SU-DHL-6 (cell line): ENCODE measurements around the gene WNT5A.

Experiments
- H2AFZ ChIP-seq: fragments of 200-600 bp; sonication (generic); 2 replicates; pipeline ENCODE4 v1.6.1; 2014; ENCODE audit warnings: low read depth, mild to moderate bottlenecking, moderate library complexity, mixed read lengths, antibody characterized with exemption, low read length; ENCODE audit not compliant: severe bottlenecking
- H3F3A ChIP-seq: fragments of 200-600 bp; shearing (Covaris generic); 2 replicates; pipeline ENCODE4 v1.6.0; 2016; ENCODE audit warnings: antibody characterized with exemption, mild to moderate bottlenecking; ENCODE audit not compliant: insufficient read depth
- H3K27ac ChIP-seq: fragments of 200-600 bp; sonication (generic); 2 replicates; pipeline ENCODE4 v1.5.1; 2016; ENCODE audit warnings: low read depth, mild to moderate bottlenecking, low read length, moderate library complexity, mixed read lengths
- H3K27me3 ChIP-seq: fragments of 200-600 bp; sonication (generic), shearing (Covaris generic); 2 replicates; pipeline ENCODE4 v1.6.0; 2014; ENCODE audit warnings: mild to moderate bottlenecking, low read length
- H3K36me3 ChIP-seq: fragments of 200-600 bp; sonication (generic); 2 replicates; pipeline ENCODE4 v1.6.1; 2014; ENCODE audit warnings: mild to moderate bottlenecking, low read length, mixed read lengths
- H3K4me2 ChIP-seq: fragments of 300-600, 200-600 bp; shearing (Covaris generic), sonication (generic); 2 replicates; pipeline ENCODE4 v1.6.0; 2014; ENCODE audit warnings: low read length, low read depth, mild to moderate bottlenecking; ENCODE audit not compliant: poor library complexity, severe bottlenecking
- H3K4me3 ChIP-seq: fragments of 200-600 bp; sonication (generic); 2 replicates; pipeline ENCODE4 v1.5.1; 2014; ENCODE audit warnings: antibody characterized with exemption, low read length, mild to moderate bottlenecking, mixed read lengths; ENCODE audit not compliant: insufficient read depth, poor library complexity, severe bottlenecking
- H3K79me2 ChIP-seq: fragments of 200-600 bp; sonication (generic); 2 replicates; pipeline ENCODE4 v1.6.1; 2014; ENCODE audit warnings: mild to moderate bottlenecking, low read length, moderate library complexity; ENCODE audit not compliant: insufficient read depth
- H3K9ac ChIP-seq: fragments of 200-600 bp; sonication (generic); 2 replicates; pipeline ENCODE4 v1.7.0; 2014; ENCODE audit warnings: mild to moderate bottlenecking, low read length
- H3K9me2 ChIP-seq: fragments of 200-600 bp; sonication (generic); replicated peaks from 2 replicates; pipeline ENCODE4 v1.6.1; 2014; ENCODE audit warnings: low read length; ENCODE audit not compliant: insufficient read depth
- H3K9me3 ChIP-seq: fragments of 200-600 bp; sonication (generic); 2 replicates; pipeline ENCODE4 v1.6.1; 2014; ENCODE audit warnings: low read length, mixed read lengths; ENCODE audit not compliant: insufficient read depth
- H4K20me1 ChIP-seq: fragments of 200-600 bp; sonication (generic); 2 replicates; pipeline ENCODE4 v1.6.1; 2014; ENCODE audit warnings: low read depth, mild to moderate bottlenecking, antibody characterized with exemption, low read length, moderate library complexity, mixed read lengths
- CTCF ChIP-seq: fragments of 200-600 bp; sonication (generic); IDR thresholded peaks from one replicate; pipeline ENCODE4 v1.5.1; 2017; ENCODE audit warnings: antibody characterized with exemption, mild to moderate bottlenecking, low read length, moderate library complexity; ENCODE audit not compliant: insufficient read depth, poor library complexity, severe bottlenecking
- EZH2phosphoT487 ChIP-seq: fragments of 200-600 bp; sonication (generic), shearing (Covaris generic); conservative IDR thresholded peaks from 2 replicates; pipeline ENCODE4 v1.6.1; 2018; ENCODE audit warnings: mild to moderate bottlenecking, antibody characterized with exemption, low read length, moderate library complexity, mixed read lengths

The WNT5A gene

GRCh38 chr3:55426486-55426885 is 60.6 kb downstream of the WNT5A start:
- Histone ChIP-seq H3K36me3 (no peaks in the 10 kb centered on the region), H3K27me3 (no peaks in the 10 kb centered on the region), H3K9me2 (no peaks in the 10 kb centered on the region), H3K9ac (no peak overlapping the region), H3F3A (no peaks in the 10 kb centered on the region), H3K4me3 (no peak overlapping the region), H3K9me3 (no peaks in the 10 kb centered on the region), H4K20me1 (no peaks in the 10 kb centered on the region), H3K27ac (no peak overlapping the region), H2AFZ (no peak overlapping the region), H3K4me2 (no peak overlapping the region), H3K79me2 (no peaks in the 10 kb centered on the region)
- no peak for TF ChIP-seq EZH2phosphoT487
- no peak for TF ChIP-seq CTCF

DNA sequence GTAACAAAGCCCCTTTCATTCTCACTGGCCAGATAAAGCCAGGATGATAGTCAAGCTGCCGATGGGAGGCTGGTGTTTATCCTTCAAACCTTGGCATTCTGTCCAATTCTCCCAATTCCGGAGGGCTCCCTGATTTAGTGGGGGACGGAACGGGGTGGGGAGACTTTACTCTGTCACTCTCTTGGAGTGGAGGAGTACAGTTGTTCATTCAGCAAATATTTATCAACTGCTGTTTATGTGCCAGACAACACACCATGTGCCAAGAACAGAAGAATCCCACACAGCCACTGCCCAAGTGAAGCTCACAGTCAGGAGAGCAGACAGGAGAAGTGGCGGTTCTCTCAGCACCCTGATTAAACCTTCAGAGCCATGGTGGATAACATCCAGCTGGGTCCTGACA is 63.3 kb downstream of the WNT5A start:
- no peak overlapping the region for H3K4me3 ChIP-seq
- no peaks in the 10 kb centered on the region for H3K79me2 ChIP-seq
- H3F3A ChIP-seq = no peaks in the 10 kb centered on the region
- TF ChIP-seq CTCF (no peak), EZH2phosphoT487 (no peak)
- H3K27me3 ChIP-seq = no peaks in the 10 kb centered on the region
- H3K9me2 ChIP-seq = no peaks in the 10 kb centered on the region
- no peaks in the 10 kb centered on the region for H4K20me1 ChIP-seq
- no peak overlapping the region for H2AFZ ChIP-seq
- no peak overlapping the region for H3K4me2 ChIP-seq
- H3K9me3 ChIP-seq = no peaks in the 10 kb centered on the region
- no peak overlapping the region for H3K9ac ChIP-seq
- H3K36me3 ChIP-seq = no peaks in the 10 kb centered on the region
- H3K27ac ChIP-seq = no peak overlapping the region

- Histone ChIP-seq H3K36me3 (no peaks in the 10 kb centered on the region), H3K4me3 (no peak overlapping the region), H3K79me2 (no peaks in the 10 kb centered on the region), H3K9me3 (no peaks in the 10 kb centered on the region), H2AFZ (no peak overlapping the region), H3K27ac (no peak overlapping the region), H3F3A (no peaks in the 10 kb centered on the region), H3K9me2 (no peaks in the 10 kb centered on the region), H3K4me2 (no peak overlapping the region), H4K20me1 (no peaks in the 10 kb centered on the region), H3K27me3 (no peaks in the 10 kb centered on the region), H3K9ac (no peak overlapping the region)
- TF ChIP-seq EZH2phosphoT487 (no peak), CTCF (no peak)
These were observed 69.9 kb downstream of the WNT5A start for GRCh38 chr3:55417211-55417610.

DNA sequence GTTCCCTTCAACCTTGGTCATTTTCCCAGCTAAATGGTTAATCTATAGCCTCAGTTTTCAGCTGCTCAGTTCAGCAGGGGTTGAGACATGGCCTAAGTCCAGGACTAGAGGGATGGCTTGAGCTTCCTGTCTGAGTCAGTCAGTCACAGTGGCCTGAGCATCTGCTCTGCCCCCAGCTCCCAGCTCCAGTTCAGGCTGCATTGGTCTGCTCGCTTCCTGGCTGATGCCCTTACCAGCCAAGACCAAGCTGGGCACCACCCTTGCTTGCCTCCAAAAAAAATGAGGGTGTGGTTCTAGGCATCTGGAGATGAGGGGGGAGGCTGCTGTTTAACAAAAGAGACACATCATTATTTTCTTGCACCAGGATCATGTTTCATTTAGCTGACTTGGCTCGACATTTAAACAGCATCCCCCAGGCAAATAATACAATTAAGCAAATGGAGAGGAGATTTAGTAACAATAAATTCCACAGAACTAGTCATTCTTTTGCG is 70.7 kb downstream of the WNT5A start:
- H3K9ac ChIP-seq = no peak overlapping the region
- H3K9me3 ChIP-seq = no peaks in the 10 kb centered on the region
- no peak for TF ChIP-seq EZH2phosphoT487
- TF ChIP-seq CTCF = no peak
- no peaks in the 10 kb centered on the region for H3K79me2 ChIP-seq
- no peak overlapping the region for H3K4me2 ChIP-seq
- no peaks in the 10 kb centered on the region for H3K36me3 ChIP-seq
- H3K9me2 ChIP-seq = no peaks in the 10 kb centered on the region
- no peak overlapping the region for H2AFZ ChIP-seq
- no peaks in the 10 kb centered on the region for H3F3A ChIP-seq
- no peak overlapping the region for H3K27ac ChIP-seq
- H3K4me3 ChIP-seq = no peak overlapping the region
- H3K27me3 ChIP-seq = no peaks in the 10 kb centered on the region
- no peaks in the 10 kb centered on the region for H4K20me1 ChIP-seq
